Glomerular endothelial cell (primary cell): ENCODE data around the gene PPP1R12C. TPM values are rescaled to one million over a fixed set of nuclear protein-coding genes. Genes with fewer than 3 reads are reported as not detected.
"Not testable (repeated sequence)": the region's sequence is repeated elsewhere in the genome, so short reads cannot be mapped to it uniquely, and the experiment has no call there.

ENCODE experiments used
- DNase-seq: peaks from one replicate; pipeline ENCODE4 v3.0.0-alpha.2; 2011; ENCODE audit warnings: low read depth, low spot score; ENCODE audit errors: extremely low read depth
- total RNA-seq: library from RNA; depleted of rRNA; stranded (reverse); fragments of >200 nt; gene quantifications from 2 replicates; pipeline ENCODE4 v1.2.3, GENCODE V29; 2015

PPP1R12C gene
- 108 and 137 TPM in 2 replicates for total RNA-seq

GRCh38 chr19:55116859-55117662 lies at the start of gene PPP1R12C:
Gene PPP1R12C, minus strand, starts transcription at chr19:55117637. Its CDS starts 94 bp downstream, at chr19:55117543.
- no peak for DNase-seq

- peak; percentile 85 for DNase-seq
Observed at GRCh38 chr19:55166530-55167268, 49.3 kb upstream of the PPP1R12C start, which contains the start of gene DNAAF3. Gene DNAAF3, minus strand, starts transcription at chr19:55166613. Its CDS starts 200 bp downstream, at chr19:55166413.

GRCh38 chr19:55165952-55166529 lies 48.6 kb upstream of the PPP1R12C start:
- no peak for DNase-seq

GRCh38 chr19:55161571-55162322 lies 44.3 kb upstream of the PPP1R12C start:
- no peak for DNase-seq

GRCh38 chr19:55160986-55161365 lies 43.5 kb upstream of the PPP1R12C start:
- no peak for DNase-seq

- DNase-seq = no peak
Observed at GRCh38 chr19:55160128-55160985, 42.9 kb upstream of the PPP1R12C start.

- no peak for DNase-seq
Observed at GRCh38 chr19:55158848-55159749, 41.7 kb upstream of the PPP1R12C start.

GRCh38 chr19:55158423-55158822 lies 41.0 kb upstream of the PPP1R12C start:
- no peak for DNase-seq

GRCh38 chr19:55157064-55157908 lies 39.8 kb upstream of the PPP1R12C start, which contains the start of gene TNNI3:
Gene TNNI3, minus strand, starts transcription at chr19:55157732. Its CDS starts 143 bp downstream, at chr19:55157589.
- no peak for DNase-seq

GRCh38 chr19:55156202-55157063 lies 39.0 kb upstream of the PPP1R12C start:
- no peak for DNase-seq

GRCh38 chr19:55155784-55156183 lies 38.3 kb upstream of the PPP1R12C start:
- not testable (repeated sequence) for DNase-seq

GRCh38 chr19:55153652-55154264 lies 36.3 kb upstream of the PPP1R12C start:
- DNase-seq = no peak

- DNase-seq = no peak
Observed at GRCh38 chr19:55152017-55152416, 34.6 kb upstream of the PPP1R12C start.

- DNase-seq = no peak
Observed at GRCh38 chr19:55149078-55150003, 31.9 kb upstream of the PPP1R12C start, which contains the start of gene TNNT1. Gene TNNT1, minus strand, starts transcription at chr19:55149206. Its CDS starts 2,049 bp downstream, at chr19:55147157.

GRCh38 chr19:55147545-55148251 lies 30.3 kb upstream of the PPP1R12C start:
- no peak for DNase-seq
